NCI-H345 treated with DMSO at 0.1 percent for 48 hours (cell line): ENCODE data around the gene RYR3.
A peak's percentile ranks its signal among the peaks of the same experiment; 100 is the strongest.

ENCODE experiments used
- DNase-seq: peaks from one replicate; lab custom pipeline; 2025; ENCODE audit not compliant: unreplicated experiment; lab: John Stamatoyannopoulos, UW

RYR3 gene

DNA sequence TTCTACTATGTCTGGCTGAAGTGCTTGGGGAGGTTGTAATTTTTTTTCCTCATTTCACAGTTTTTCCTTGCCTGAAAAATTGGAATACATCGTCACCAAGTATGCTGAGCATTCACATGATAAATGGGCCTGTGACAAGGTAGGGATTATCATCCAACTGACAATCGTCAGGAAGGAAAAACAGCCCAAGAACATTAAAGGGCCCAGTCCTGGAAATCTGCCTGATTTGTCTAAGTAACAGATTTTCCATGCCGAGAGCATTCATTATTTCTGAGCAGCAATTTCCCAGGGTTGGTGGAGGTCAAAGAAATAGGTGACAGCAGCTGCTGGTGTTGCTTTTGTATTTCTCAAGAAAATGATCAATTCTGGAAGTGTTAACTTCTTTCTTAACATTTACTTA, 431.5 kb downstream of the RYR3 start:
- DNase-seq: no peak

DNA sequence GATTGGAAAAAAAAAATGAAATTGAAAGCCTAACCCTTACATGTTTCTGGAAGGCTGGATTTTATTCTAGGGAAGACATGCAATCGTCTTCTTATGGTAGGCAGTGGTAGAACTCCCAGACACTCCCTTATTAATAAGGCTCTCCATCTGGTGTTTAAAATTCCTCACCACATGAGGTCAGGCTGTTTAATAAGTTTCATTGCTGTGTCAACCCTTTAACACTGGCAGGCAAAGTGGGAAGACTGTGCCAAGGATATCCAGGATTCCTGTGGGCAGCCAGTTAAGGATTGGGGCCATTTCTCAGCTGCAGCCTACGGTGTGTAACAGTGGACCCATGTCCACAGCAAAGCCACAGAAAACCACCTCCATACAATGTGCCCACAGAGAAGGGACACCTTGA, 432.0 kb downstream of the RYR3 start:
- no peak for DNase-seq

DNA sequence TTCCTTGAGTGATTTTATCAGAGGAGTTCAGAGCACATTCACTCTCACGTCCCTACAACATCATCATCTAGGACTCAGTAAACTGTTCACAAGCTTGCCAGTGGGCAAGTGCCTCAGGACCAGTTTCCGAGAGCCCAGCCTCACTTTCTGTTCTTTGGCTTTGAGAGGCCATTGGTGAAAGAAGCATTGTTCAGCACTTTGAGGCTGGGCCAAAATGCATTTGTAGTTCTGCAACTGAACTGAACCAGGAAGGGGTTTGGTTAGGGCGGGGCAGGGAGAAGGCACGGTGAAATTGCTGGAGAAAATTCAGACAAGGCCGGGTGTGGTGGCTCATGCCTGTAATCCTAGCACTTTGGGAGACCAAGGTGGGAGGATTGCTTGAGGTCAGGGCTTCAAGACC, 435.4 kb downstream of the RYR3 start:
- no peak for DNase-seq

- no peak for DNase-seq
These were observed 442.2 kb downstream of the RYR3 start for GRCh38 chr15:33753012-33753411.

GRCh38 chr15:33754242-33754641, 443.5 kb downstream of the RYR3 start:
- no peak for DNase-seq

- no peak for DNase-seq
These were observed 446.2 kb downstream of the RYR3 start for GRCh38 chr15:33756961-33757360.

DNA sequence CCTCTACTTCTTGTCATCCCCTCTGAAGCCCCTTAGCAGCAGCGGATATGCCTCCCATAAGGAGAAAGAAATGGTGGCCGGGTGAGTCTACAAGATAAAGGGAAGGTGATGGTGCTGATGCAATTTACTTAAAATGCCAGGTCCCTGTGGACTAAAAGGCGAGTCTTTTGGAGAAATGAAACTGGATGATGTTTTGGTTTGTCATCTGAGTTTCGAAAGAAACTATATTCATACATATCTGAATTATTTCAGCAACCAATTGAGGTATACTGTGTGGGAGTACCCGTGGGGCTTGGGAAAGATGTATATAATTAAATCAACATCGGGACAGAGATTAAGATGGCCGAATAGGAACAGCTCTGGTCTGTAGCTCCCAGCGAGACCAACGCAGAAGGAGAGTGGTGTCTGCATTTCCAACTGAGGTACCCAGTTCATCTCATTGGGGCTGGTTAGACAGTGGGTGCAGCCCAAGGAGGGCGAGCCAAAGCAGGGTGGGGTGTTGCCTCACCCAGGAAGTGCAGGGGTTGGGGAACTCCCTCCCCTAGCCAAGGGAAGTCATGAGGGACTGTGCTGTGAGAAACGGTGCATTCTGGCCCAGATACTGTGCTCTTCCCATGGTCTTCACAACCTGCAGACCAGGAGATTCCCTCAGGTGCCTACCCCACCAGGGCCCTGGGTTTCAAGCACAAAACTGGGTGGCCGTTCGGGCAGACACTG, 446.9 kb downstream of the RYR3 start:
- DNase-seq: no peak

GRCh38 chr15:33766389-33766788, 455.6 kb downstream of the RYR3 start:
- no peak for DNase-seq

GRCh38 chr15:33768670-33769190, 458.0 kb downstream of the RYR3 start:
- DNase-seq: no peak

- DNase-seq: no peak
These were observed 463.2 kb downstream of the RYR3 start for GRCh38 chr15:33773969-33774368.

DNA sequence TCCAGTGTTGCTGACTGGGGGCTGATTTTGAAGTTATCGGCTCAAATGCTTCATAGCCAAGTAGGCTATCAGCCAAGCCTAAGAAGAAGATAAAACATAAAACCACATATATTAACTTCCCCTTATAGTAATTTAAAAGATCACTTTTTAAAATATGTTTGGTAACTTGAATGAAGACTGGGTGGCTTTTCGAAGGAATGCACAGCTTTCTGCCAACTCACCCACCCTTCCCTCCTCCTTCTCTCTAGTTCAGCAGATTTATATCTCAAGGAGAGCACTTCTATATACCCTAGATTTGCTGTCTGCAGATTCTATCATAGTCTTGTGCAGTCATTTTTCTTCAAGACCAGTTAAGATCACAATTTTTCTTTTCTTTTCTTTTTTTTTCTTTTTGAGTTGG, 468.1 kb downstream of the RYR3 start:
- no peak for DNase-seq

DNA sequence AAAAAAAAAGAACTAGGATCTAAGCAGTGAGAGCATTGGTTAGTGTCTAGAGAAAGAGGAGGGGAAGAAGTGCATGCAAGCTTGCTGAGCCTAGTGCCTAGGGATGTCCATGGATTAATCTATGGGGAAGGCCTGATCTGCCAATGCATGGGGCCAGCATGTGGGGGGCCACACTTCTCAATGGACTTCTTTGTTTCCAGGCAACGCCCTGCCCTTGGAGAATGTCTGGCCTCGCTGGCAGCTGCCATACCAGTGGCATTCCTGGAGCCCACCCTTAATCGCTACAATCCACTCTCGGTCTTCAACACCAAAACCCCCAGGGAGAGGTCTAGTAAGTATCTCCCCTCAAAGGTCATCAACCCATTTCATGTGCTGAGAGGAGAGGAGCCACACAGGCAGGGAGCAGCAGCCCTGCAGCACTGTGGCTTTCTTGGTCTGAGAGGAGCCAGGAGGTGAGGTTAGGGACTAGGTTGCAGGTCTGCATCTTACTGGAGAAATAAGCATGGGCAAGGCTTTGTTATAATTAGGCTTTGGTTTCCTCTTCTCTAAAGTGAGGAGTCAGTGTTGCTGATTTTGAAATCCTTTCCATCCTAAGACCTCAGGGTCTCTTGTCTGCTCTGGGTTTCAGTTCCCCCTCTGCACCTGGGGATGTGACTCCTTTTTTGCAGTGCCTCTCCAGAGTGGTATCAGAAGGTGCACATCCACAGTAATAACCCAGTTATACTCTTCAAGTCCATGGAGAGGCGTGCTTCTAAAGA, 469.4 kb downstream of the RYR3 start:
- DNase-seq: no peak

DNA sequence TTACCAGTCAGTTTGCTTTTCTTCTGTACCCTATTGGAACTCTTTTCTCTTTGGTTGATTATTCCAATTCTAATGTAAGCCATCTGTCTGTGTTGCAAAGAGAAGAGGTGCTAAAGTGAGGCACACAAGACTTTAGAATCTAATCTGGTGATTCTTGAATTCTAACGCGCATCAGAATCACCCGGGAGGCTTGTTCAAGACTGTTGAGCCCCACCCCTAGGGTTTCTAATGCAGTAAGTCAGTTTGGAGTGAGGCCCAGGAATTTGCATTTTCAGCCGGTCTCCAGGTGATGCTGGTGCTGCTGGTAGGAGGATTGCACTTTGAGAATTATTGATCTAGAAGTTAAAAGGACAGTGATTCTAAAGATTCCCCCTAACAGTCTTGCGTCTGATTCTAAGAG, 472.2 kb downstream of the RYR3 start:
- DNase-seq: no peak

- peak; percentile 0 for DNase-seq
These were observed 474.6 kb downstream of the RYR3 start for GRCh38 chr15:33785366-33785765.

DNA sequence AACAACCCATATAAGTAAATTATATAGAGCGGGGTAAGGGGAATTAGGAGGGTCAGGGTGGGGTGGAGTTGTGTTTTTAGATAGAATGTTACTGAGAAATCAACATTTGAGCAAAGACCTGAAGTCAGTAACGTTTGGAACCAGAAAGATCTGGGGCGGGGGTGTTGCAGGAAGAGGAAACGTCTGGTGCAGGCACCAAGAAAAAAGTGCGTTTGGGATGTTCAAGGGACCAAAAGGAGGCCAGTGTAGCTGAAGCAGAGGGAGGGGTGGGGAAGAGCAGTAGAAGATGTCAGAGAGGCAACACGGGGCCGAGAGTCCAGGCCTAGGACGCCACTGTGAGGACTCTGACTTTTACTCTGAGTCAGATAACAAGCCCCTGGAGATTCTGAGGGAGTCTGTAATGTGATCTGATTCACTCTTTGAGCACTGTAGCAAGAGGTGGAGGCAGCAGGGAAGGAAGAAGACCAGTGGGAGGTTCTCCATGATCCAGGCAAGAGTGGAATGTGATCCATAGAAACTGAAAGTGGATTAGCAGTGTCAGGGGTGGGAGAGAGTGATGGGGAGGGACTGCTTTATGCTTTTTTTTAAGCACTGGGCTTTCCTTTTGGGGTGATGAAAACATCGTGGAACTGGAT, 478.3 kb downstream of the RYR3 start:
- DNase-seq: no peak

DNA sequence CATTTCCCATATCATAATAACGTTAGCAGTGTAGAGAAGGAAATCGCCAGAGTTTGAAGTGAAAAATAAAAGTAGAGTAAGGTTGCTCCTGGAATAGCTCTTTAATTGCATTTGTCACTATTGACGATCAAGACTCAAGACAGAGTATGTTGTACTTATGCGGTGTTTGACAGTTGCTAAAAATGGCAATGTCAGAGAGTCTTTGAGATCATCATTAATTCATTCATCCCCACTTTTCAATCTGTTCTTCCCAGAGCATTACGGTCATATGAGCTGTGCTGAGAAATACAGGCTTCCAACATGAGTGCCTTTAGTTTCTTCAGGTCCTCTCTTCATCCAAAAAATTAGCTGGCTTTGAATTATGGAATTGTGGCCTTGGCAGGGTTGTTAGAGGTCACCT, 483.7 kb downstream of the RYR3 start:
- DNase-seq: no peak

- DNase-seq: no peak
These were observed 484.3 kb downstream of the RYR3 start for GRCh38 chr15:33795070-33795469.

DNA sequence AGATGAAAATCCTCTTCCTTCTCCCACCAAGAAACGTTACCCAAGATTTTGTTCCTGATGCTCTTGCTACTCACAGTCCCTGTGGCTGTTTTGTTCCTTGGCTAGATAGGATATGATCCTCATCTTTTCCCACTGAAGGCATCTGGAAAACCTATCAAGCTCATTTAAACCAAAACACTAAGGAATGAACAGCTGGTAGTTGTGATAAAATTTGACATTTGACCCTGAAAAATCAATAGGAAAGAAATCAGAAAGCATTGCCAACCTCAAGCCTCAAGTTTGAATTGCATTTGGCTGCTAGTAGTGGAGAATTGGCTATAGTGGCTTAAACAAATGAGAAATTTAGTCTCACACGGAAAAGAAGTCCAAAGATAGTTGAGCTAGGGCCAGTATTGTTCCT, 486.9 kb downstream of the RYR3 start:
- no peak for DNase-seq

- no peak for DNase-seq
These were observed 491.2 kb downstream of the RYR3 start for GRCh38 chr15:33801954-33802353.

- no peak for DNase-seq
These were observed 496.9 kb downstream of the RYR3 start for GRCh38 chr15:33807665-33808064.

DNA sequence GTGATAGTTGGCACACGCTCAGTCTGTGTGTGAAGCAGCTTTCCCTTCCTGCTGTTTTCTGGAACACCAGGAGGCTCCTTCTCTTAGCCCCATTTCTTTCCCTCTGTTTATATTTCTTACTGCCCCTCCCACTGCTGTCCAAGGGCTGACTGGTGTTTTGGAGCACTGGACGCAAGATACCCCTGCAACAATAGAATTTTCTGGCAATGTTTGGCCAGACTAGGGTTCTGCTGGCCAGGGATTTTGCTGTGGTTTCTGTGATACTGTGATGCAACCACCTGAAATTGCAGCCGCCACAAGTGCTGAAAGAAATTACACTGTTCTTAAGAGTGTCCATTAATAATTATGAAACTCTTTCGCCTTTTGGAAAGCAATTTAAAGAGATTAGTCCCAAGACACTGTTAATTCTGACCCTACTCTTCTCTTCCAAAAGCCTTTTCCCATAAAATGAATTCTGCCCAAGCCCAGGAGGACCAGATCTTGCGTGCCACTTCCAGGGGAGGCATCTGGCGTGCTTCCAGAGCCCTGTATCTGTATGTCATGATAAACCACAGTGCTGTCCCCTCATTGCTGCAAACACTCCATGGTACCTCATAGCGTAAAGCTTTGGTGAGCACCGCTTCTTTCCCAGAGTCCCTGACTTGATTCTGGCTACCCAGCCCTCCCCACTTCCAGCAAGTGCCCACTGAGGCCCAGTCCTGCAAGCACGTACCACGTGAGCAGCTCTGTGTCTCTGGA, 498.1 kb downstream of the RYR3 start:
- DNase-seq: no peak
